T-cell (primary cell): ENCODE measurements around the gene WWC2. TPM values are rescaled to one million over a fixed set of nuclear protein-coding genes. Genes with fewer than 3 reads are reported as not detected.

Source experiments
- ATAC-seq, 4 experiments: fragments of 200-7000 bp in 3 of 4; fragments of 150-1000 bp in 1 of 4; cut with Tn5 transposase; replicated peaks in 1 of 4; 1 replicate in 3 of 4; 2 replicates in 1 of 4; pipeline ENCODE4 v1.10.0; 2021; ENCODE audit warnings: moderate library complexity in 3 of 4, mild to moderate bottlenecking in 2 of 4, moderate number of reproducible peaks in 1 of 4
- CTCF ChIA-PET, 2 donors: fragments of 300-600 bp; sonication (Branson Sonifier 250); formaldehyde crosslinking; loops; one replicate each; lab custom pipeline; 2022; ENCODE audit warnings: antibody characterized with exemption in 2 of 2; lab: Charles Lee
- POLR2A ChIA-PET, 2 donors: fragments of 300-600 bp; sonication (Branson Sonifier 250); formaldehyde crosslinking; loops; one replicate each; lab custom pipeline; 2022; ENCODE audit warnings: antibody characterized with exemption in 2 of 2; lab: Charles Lee
- DNase-seq, 35 experiments: peaks; one replicate each; pipeline versions ENCODE4 v3.0.0 to v3.0.0-alpha.2; 2013 to 2023
- H3K27ac ChIP-seq: one replicate; pipeline ENCODE4 v1.5.1; 2013; ENCODE audit warnings: low read length
- H3K27me3 ChIP-seq, 2 experiments: replicated peaks in 1 of 2; 1 replicate in 1 of 2; 2 replicates in 1 of 2; pipeline versions ENCODE4 v1.6.1 to v1.7.0; 2013; ENCODE audit warnings: low read length in 1 of 2, mixed read lengths in 1 of 2; ENCODE audit not compliant: control insufficient read depth in 2 of 2, insufficient read depth in 2 of 2; ENCODE audit errors: extremely low read depth in 1 of 2
- H3K36me3 ChIP-seq, 2 donors: 1 replicate in 1 of 2; 2 replicates in 1 of 2; pipeline versions ENCODE4 v1.6.1 to v1.7.0; 2013; ENCODE audit warnings: low read length in 1 of 2; ENCODE audit not compliant: control insufficient read depth in 2 of 2, insufficient read depth in 1 of 2; ENCODE audit errors: extremely low read depth in 1 of 2
- H3K4me1 ChIP-seq, 2 experiments: 1 replicate in 1 of 2; 2 replicates in 1 of 2; pipeline versions ENCODE4 v1.6.1 to v1.7.0; 2013; ENCODE audit warnings: low read length in 2 of 2, mixed read lengths in 1 of 2; ENCODE audit not compliant: insufficient read depth in 2 of 2, control insufficient read depth in 1 of 2; ENCODE audit errors: extremely low read depth in 1 of 2
- H3K4me3 ChIP-seq, 2 donors: 1 replicate in 1 of 2; 2 replicates in 1 of 2; pipeline versions ENCODE4 v1.5.1 to v1.7.0; 2013; ENCODE audit warnings: mild to moderate bottlenecking in 2 of 2, low read length in 1 of 2, moderate library complexity in 1 of 2; ENCODE audit not compliant: control insufficient read depth in 1 of 2; ENCODE audit errors: extremely low read depth in 1 of 2
- H3K9me3 ChIP-seq: 2 replicates; pipeline ENCODE4 v1.7.0; 2013
- H3K27ac Mint-ChIP-seq, 2 donors: one replicate each; pipeline ENCODE4 v1.8.0; 2020 to 2021; ENCODE audit warnings: mild to moderate bottlenecking in 2 of 2, mixed read lengths in 2 of 2
- H3K27me3 Mint-ChIP-seq, 2 donors: one replicate each; pipeline ENCODE4 v1.8.0; 2021 to 2022; ENCODE audit warnings: mixed read lengths in 2 of 2
- H3K36me3 Mint-ChIP-seq: one replicate; pipeline ENCODE4 v1.8.0; 2021; ENCODE audit warnings: mixed read lengths
- H3K4me1 Mint-ChIP-seq, 3 donors: one replicate each; pipeline ENCODE4 v1.8.0; 2020 to 2022; ENCODE audit warnings: mixed read lengths in 3 of 3, mild to moderate bottlenecking in 1 of 3
- H3K4me3 Mint-ChIP-seq, 3 donors: one replicate each; pipeline ENCODE4 v1.8.0; 2020 to 2022; ENCODE audit warnings: mild to moderate bottlenecking in 3 of 3, mixed read lengths in 3 of 3, moderate library complexity in 3 of 3
- H3K9me3 Mint-ChIP-seq, 3 donors: one replicate each; pipeline ENCODE4 v1.8.0; 2020 to 2022; ENCODE audit warnings: mixed read lengths in 3 of 3
- whole genome bisulfite sequencing: methylation state at CpG from one replicate; pipeline ENCODE4 v1.1.5; 2013; ENCODE audit warnings: missing lambda C conversion rate; ENCODE audit not compliant: insufficient coverage; 5-methylcytosine and 5-hydroxymethylcytosine counted together
- total RNA-seq, 35 experiments: library from RNA in 6 of 35; stranded (reverse) in 6 of 35; fragments of 120-200 nt in 1 of 35; gene quantifications; one replicate each; pipeline versions ENCODE4 v1.2.1 to v1.2.4 and lab custom pipeline; 2013 to 2026

WWC2 gene
- total RNA-seq, 5 donors from 2014 or later (not counting 1 experiment from before 2014, with no cell fraction given): 5.0 to 9.1 (median 7.3) TPM

DNA sequence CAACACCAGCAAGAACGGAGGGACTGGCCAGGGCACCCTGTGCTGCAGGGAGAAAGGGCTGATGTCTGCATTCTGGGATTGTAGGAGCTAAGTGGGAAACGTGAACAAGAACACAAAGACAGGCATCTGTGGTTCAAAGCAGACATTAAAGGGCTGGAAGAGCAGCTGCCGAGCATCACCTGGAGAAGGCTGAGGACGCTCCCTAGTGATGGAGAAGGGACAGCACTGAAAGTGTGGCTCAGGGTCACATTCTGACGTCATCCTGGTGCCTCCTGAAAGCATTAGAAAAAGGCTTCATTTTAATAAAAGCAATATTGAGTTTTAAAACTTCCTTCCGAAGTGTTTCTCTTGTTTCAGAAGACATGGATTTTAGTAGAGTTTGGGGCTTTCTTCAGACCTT, 158.8 kb downstream of the WWC2 start:
- POLR2A ChIA-PET: no interaction called here
- H3K27ac Mint-ChIP-seq: no peak overlapping the region
- peaks cover 0 to 3% of the 10 kb centered on the region in 2 experiments for H3K27me3 ChIP-seq
- DNase-seq (no peak), ATAC-seq (no peak)
- H3K4me3 ChIP-seq: no peak overlapping the region
- no peaks in the 10 kb centered on the region for H3K9me3 Mint-ChIP-seq
- 66% methylated on average over 5 of the region's 6 CpGs for WGBS
- no peaks in the 10 kb centered on the region for H3K36me3 Mint-ChIP-seq
- peaks cover 3 to 5% of the 10 kb centered on the region in 2 experiments for H3K4me1 ChIP-seq
- H3K9me3 ChIP-seq: no peaks in the 10 kb centered on the region
- no peaks in the 10 kb centered on the region for H3K27me3 Mint-ChIP-seq
- CTCF ChIA-PET: interaction anchor here (0.6 to 3.6 kb wide), 3 partner anchors 183 to 309 kb away, joined by 3 to 25 read pairs (median 23); no protein-coding TSS in a partner anchor
- no peak overlapping the region for H3K4me3 Mint-ChIP-seq
- H3K27ac ChIP-seq: no peak overlapping the region
- H3K4me1 Mint-ChIP-seq: peaks cover 6 to 10% (median 7%) of the 10 kb centered on the region in 3 donors
- H3K36me3 ChIP-seq: no peaks in the 10 kb centered on the region

DNA sequence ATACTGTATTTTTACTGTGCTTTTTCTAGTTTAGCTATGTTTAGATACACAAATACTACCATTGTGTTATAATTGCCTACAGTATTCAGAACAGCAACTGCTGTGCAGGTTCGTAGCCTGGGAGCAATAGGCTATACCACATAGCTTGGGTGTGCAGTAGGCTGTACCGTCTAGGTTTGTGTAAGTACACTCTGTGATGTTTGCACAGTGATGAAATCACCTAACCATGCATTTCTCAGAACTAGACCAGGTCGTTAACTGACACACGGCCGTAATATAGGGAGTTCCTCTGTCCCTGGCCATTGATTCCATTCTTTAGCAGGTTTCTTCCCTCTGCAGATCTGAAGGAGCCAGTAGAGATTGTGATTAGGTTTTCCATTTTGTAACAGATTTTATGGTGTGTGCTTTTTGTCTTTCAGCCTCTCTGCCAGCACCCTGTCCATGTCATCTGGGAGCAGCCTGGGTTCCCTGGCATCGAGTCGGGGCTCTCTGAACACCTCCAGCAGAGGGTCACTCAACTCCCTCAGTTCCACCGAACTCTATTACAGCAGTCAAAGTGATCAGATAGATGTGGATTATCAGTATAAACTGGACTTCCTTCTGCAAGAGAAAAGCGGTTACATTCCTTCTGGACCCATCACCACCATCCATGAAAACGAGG, 161.6 kb downstream of the WWC2 start:
- Histone ChIP-seq H3K4me1 (peaks cover 3 to 5% of the 10 kb centered on the region in 2 experiments), H3K9me3 (no peaks in the 10 kb centered on the region), H3K4me3 (no peak overlapping the region), H3K36me3 (no peaks in the 10 kb centered on the region), H3K27me3 (peaks cover 0 to 3% of the 10 kb centered on the region in 2 experiments), H3K27ac (no peak overlapping the region)
- Mint-ChIP-seq H3K36me3 (no peaks in the 10 kb centered on the region), H3K27ac (no peak overlapping the region), H3K4me3 (no peak overlapping the region), H3K9me3 (no peaks in the 10 kb centered on the region), H3K27me3 (no peaks in the 10 kb centered on the region), H3K4me1 (peaks cover 6 to 10% (median 7%) of the 10 kb centered on the region in 3 donors)
- CTCF ChIA-PET: interaction anchor here (1.0 to 3.6 kb wide), 7 partner anchors 9 to 322 kb away, joined by 3 to 25 read pairs (median 8); no protein-coding TSS in a partner anchor
- 67% methylated on average over 2 of the region's 10 CpGs for WGBS
- ATAC-seq: no peak
- no peak for DNase-seq
- POLR2A ChIA-PET: no interaction called here

DNA sequence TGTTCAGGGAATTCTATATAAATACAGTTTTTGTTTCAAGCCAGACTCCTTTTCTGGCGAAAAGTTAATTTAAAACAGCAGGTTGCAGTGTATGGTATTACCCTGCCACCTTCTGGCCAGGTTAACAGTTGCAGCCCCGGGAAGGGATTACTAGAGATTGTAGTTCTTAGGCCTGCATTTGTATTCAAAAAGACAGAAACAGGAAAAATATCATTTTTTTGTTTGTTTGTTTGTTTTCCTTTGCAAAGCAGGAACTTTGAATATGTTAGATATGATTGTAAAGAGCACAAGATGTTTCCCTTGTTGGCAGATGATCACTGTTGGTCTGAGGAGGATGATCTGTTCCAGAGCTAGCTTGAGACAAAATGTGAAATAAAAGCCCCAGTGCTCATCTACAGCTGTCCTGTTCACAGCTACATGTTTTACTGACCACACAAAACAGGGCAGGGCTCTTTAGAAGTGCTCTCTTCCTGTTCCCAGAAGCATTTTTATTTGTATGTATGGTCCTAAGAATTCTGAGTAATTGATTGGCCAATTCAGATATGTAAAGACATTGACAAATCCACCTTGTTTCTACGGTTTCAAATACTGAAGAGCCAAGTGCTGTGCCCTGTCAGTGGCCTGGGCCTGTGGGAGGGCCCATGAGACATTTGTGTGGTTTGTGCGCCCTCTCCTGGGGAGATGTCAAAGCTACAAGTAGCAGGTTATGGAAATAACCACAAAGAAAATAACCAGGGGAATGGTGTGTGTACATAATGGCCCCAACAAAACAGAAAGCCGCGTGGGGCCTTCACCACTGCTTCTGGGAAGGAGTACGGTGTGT, 163.1 kb downstream of the WWC2 start:
- Histone ChIP-seq H3K36me3 (no peaks in the 10 kb centered on the region), H3K4me3 (no peak overlapping the region), H3K27ac (peak overlapping the region; percentile 34), H3K4me1 (peaks cover 3 to 5% of the 10 kb centered on the region in 2 experiments), H3K9me3 (no peaks in the 10 kb centered on the region), H3K27me3 (peaks cover 0 to 3% of the 10 kb centered on the region in 2 experiments)
- peaks cover 4% of the 10 kb centered on the region for H3K36me3 Mint-ChIP-seq
- 0% methylated on average over 1 of the region's 7 CpGs for WGBS
- no peaks in the 10 kb centered on the region for H3K9me3 Mint-ChIP-seq
- peak; percentile 30 to 79 (median 63) for DNase-seq
- ChIA-PET POLR2A (no interaction called here), CTCF (interaction anchor here (0.6 to 5.2 kb wide), 17 partner anchors 8 to 1992 kb away, joined by 3 to 46 read pairs (median 4); no protein-coding TSS in a partner anchor)
- peak overlapping the region; percentile 81 to 87 for H3K27ac Mint-ChIP-seq
- peaks cover 6 to 10% (median 7%) of the 10 kb centered on the region in 3 donors for H3K4me1 Mint-ChIP-seq
- no peaks in the 10 kb centered on the region for H3K27me3 Mint-ChIP-seq
- H3K4me3 Mint-ChIP-seq: no peak overlapping the region
- ATAC-seq: peak; percentile 87 to 93 (median 90)

- Mint-ChIP-seq H3K9me3 (no peaks in the 10 kb centered on the region), H3K36me3 (peaks cover 4% of the 10 kb centered on the region), H3K27ac (no peak overlapping the region), H3K4me1 (peaks cover 6 to 10% (median 7%) of the 10 kb centered on the region in 3 donors), H3K27me3 (no peaks in the 10 kb centered on the region), H3K4me3 (no peak overlapping the region)
- no peaks in the 10 kb centered on the region for H3K9me3 ChIP-seq
- ChIA-PET POLR2A (no interaction called here), CTCF (interaction anchor here (0.7 to 5.2 kb wide), 11 partner anchors 8 to 325 kb away, joined by 3 to 46 read pairs (median 5); no protein-coding TSS in a partner anchor)
- no peaks in the 10 kb centered on the region for H3K36me3 ChIP-seq
- peaks cover 3 to 5% of the 10 kb centered on the region in 2 experiments for H3K4me1 ChIP-seq
- DNase-seq (no peak), ATAC-seq (no peak)
- H3K27me3 ChIP-seq: peaks cover 0 to 3% of the 10 kb centered on the region in 2 experiments
- H3K4me3 ChIP-seq: no peak overlapping the region
- WGBS: no CpG with 5 or more reads among the region's 6 CpGs
- H3K27ac ChIP-seq: no peak overlapping the region
These were observed 163.7 kb downstream of the WWC2 start for GRCh38 chr4:183262776-183263100.

DNA sequence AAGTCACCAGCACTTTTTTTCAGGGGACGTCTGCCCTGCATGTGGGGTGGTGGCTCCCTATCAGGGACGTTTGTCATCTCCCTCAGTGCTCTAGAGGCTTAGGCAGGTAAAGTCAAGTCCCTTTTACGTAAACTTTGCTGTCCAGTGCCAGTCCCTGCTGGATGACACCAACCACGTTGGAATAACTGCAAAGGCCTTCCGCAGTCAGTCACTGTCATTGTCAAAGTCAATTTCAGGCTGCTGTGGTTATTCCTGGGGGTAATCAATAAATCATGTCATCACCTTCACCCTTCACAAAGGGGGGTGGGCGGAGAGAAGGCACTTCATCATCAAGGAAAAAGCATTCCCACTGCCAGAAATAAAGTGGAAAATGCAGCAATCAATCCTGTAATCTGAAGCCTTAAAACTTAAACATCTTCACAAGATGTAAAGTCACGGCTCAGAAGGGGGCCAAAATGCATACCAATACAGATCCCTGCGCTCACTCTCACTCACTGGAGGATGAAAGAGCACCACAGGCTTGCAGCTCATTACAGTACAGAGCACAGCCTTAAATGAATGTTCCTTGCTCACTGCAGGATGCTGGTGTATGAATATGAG, 164.8 kb downstream of the WWC2 start:
- Histone ChIP-seq H3K4me3 (no peak overlapping the region), H3K27me3 (peaks cover 0 to 3% of the 10 kb centered on the region in 2 experiments), H3K36me3 (no peaks in the 10 kb centered on the region), H3K9me3 (no peaks in the 10 kb centered on the region), H3K4me1 (peaks cover 3 to 5% of the 10 kb centered on the region in 2 experiments), H3K27ac (no peak overlapping the region)
- 54% methylated on average over 3 of the region's 8 CpGs for WGBS
- Mint-ChIP-seq H3K36me3 (peaks cover 4% of the 10 kb centered on the region), H3K27ac (no peak overlapping the region), H3K27me3 (no peaks in the 10 kb centered on the region), H3K4me3 (no peak overlapping the region), H3K4me1 (peaks cover 6 to 10% (median 7%) of the 10 kb centered on the region in 3 donors), H3K9me3 (no peaks in the 10 kb centered on the region)
- ChIA-PET POLR2A (no interaction called here), CTCF (interaction anchor here (0.7 to 5.2 kb wide), 5 partner anchors 10 to 191 kb away, joined by 3 to 46 read pairs (median 5); no protein-coding TSS in a partner anchor)
- ATAC-seq: no peak
- DNase-seq: no peak

GRCh38 chr4:183264614-183265013, 165.6 kb downstream of the WWC2 start:
- Histone ChIP-seq H3K9me3 (no peaks in the 10 kb centered on the region), H3K27ac (no peak overlapping the region), H3K4me1 (peaks cover 3 to 5% of the 10 kb centered on the region in 2 experiments), H3K27me3 (peaks cover 0 to 3% of the 10 kb centered on the region in 2 experiments), H3K4me3 (no peak overlapping the region), H3K36me3 (no peaks in the 10 kb centered on the region)
- Mint-ChIP-seq H3K27me3 (no peaks in the 10 kb centered on the region), H3K27ac (no peak overlapping the region), H3K4me3 (no peak overlapping the region), H3K4me1 (peaks cover 6 to 10% (median 7%) of the 10 kb centered on the region in 3 donors), H3K36me3 (peaks cover 4% of the 10 kb centered on the region), H3K9me3 (no peaks in the 10 kb centered on the region)
- no CpG with 5 or more reads among the region's 1 CpG for WGBS
- DNase-seq (no peak), ATAC-seq (no peak)
- ChIA-PET CTCF (interaction anchor here (1.0 to 5.2 kb wide), 3 partner anchors 168 to 326 kb away, joined by 3 to 46 read pairs (median 3); no protein-coding TSS in a partner anchor), POLR2A (no interaction called here)
